ENCODE data around the gene KLK15. TPM values are rescaled to one million over a fixed set of nuclear protein-coding genes. Genes with fewer than 3 reads are reported as not detected.

KLK15 gene
- total and polyA plus RNA-seq, 2 of the 8 experiments (the other 6 are each of a cell fraction or from before 2014, with no cell fraction given): not detected

DNA sequence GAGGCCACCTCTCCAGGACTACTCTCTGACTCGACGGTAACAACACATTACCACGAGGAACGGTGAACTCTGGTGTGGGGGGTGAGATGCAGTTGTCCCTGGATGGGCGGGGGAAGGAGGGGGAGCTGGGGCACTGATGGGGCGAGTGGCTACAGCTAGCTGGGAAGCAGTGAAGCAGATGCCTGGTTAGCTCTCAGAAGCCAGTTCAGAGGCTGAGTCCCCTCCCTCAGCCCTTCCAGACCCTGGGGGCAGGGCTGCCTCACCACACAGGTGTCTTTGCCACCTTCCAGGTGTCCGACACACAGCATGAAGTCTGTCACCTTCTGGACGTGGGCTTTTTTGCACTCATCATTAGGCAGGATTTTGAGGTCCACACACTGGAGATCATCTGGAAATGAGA lies 13.7 kb downstream of the KLK15 start (continued):
- TF ChIP-seq SIN3A (conservative IDR thresholded peaks at IDR 0.05 in 1 of 2, IDR thresholded peaks at IDR 0.05 in 1 of 2; ENCODE audit: low read depth in 1 of 2, low read length in 2 of 2): no peak
- TF ChIP-seq, protein P1, sequence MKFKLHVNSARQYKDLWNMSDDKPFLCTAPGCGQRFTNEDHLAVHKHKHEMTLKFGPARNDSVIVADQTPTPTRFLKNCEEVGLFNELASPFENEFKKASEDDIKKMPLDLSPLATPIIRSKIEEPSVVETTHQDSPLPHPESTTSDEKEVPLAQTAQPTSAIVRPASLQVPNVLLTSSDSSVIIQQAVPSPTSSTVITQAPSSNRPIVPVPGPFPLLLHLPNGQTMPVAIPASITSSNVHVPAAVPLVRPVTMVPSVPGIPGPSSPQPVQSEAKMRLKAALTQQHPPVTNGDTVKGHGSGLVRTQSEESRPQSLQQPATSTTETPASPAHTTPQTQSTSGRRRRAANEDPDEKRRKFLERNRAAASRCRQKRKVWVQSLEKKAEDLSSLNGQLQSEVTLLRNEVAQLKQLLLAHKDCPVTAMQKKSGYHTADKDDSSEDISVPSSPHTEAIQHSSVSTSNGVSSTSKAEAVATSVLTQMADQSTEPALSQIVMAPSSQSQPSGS (IDR thresholded peaks at IDR 0.05; ENCODE audit: low read length): no peak

All from H1 (cell line).